Inflammatory macrophage treated with lipopolysaccharide for 1 hour (primary cell): ENCODE results near the gene ZSCAN18.

Experiments used
- DNase-seq, 2 donors: peaks; one replicate each; pipeline ENCODE4 v3.0.0-alpha.2; 2020 to 2022

ZSCAN18 gene

GRCh38 chr19:58044391-58044790 lies 53.6 kb downstream of the ZSCAN18 start:
- DNase-seq = no peak

GRCh38 chr19:58042495-58043340 lies 55.3 kb downstream of the ZSCAN18 start:
- no peak for DNase-seq

- no peak for DNase-seq
Observed at GRCh38 chr19:58040751-58041525, 57.1 kb downstream of the ZSCAN18 start.

- DNase-seq = no peak
Observed at GRCh38 chr19:58038688-58039204, 59.3 kb downstream of the ZSCAN18 start.

GRCh38 chr19:58037927-58038687 lies 59.9 kb downstream of the ZSCAN18 start:
- no peak for DNase-seq

GRCh38 chr19:58035863-58036262 lies 62.2 kb downstream of the ZSCAN18 start:
- DNase-seq = no peak

- DNase-seq = no peak
Observed at GRCh38 chr19:58034477-58034793, 63.6 kb downstream of the ZSCAN18 start.
